GM23338 (cell line): ENCODE data around the gene CD3G. TPM values are rescaled to one million over a fixed set of nuclear protein-coding genes. Genes with fewer than 3 reads are reported as not detected.

ENCODE experiments used
- ATAC-seq: fragments of 200-7000 bp; cut with Tn5 transposase; 3 replicates; pipeline ENCODE4 v1.9.1; 2020
- DNase-seq: peaks from one replicate; pipeline ENCODE4 v3.0.0-alpha.2; 2015; ENCODE audit warnings: low spot score
- H2AFZ ChIP-seq: fragments of 200-600 bp; sonication (generic); 2 replicates; pipeline ENCODE4 v1.8.0; 2016; ENCODE audit warnings: antibody characterized with exemption, mild to moderate bottlenecking, moderate library complexity
- H3F3A ChIP-seq: fragments of 200-600 bp; sonication (generic); replicated peaks from 2 replicates; pipeline ENCODE4 v1.8.0; 2017; ENCODE audit warnings: antibody characterized with exemption, mixed run types, low read depth
- H3K27ac ChIP-seq: fragments of 200-600 bp; sonication (generic); 2 replicates; pipeline ENCODE4 v1.6.1; 2016; ENCODE audit warnings: low read depth
- H3K27me3 ChIP-seq: fragments of 200-600 bp; sonication (generic); 2 replicates; pipeline ENCODE4 v1.8.0; 2016; ENCODE audit warnings: mild to moderate bottlenecking, mixed run types, moderate library complexity; ENCODE audit not compliant: insufficient read depth
- H3K36me3 ChIP-seq: fragments of 200-600 bp; sonication (generic); 2 replicates; pipeline ENCODE4 v1.8.0; 2016; ENCODE audit warnings: mild to moderate bottlenecking; ENCODE audit not compliant: insufficient read depth
- H3K4me1 ChIP-seq: fragments of 200-600 bp; sonication (generic); 2 replicates; pipeline ENCODE4 v1.8.0; 2016; ENCODE audit warnings: mild to moderate bottlenecking, moderate library complexity; ENCODE audit not compliant: insufficient read depth
- H3K4me2 ChIP-seq: fragments of 200-600 bp; sonication (generic); 2 replicates; pipeline ENCODE4 v1.7.1; 2017; ENCODE audit warnings: mixed run types
- H3K4me3 ChIP-seq: fragments of 200-600 bp; sonication (generic); 2 replicates; pipeline ENCODE4 v1.6.1; 2016; ENCODE audit warnings: mixed run types
- H3K79me2 ChIP-seq: fragments of 200-600 bp; sonication (generic); replicated peaks from 2 replicates; pipeline ENCODE4 v1.8.0; 2017; ENCODE audit warnings: mild to moderate bottlenecking; ENCODE audit not compliant: insufficient read depth
- H3K9me2 ChIP-seq: fragments of 200-600 bp; sonication (generic); 2 replicates; pipeline ENCODE4 v1.8.0; 2017; ENCODE audit not compliant: insufficient read depth
- H4K20me1 ChIP-seq: fragments of 200-600 bp; sonication (generic); replicated peaks from 2 replicates; pipeline ENCODE4 v1.8.0; 2017; ENCODE audit warnings: mild to moderate bottlenecking; ENCODE audit not compliant: insufficient read depth
- H3K27ac Mint-ChIP-seq: 2 replicates; pipeline ENCODE4 v1.8.0; 2020; ENCODE audit warnings: inconsistent platforms, mild to moderate bottlenecking, moderate library complexity, mixed read lengths
- H3K27me3 Mint-ChIP-seq: 3 replicates; pipeline ENCODE4 v1.8.0; 2022; ENCODE audit warnings: low read depth, mild to moderate bottlenecking, moderate library complexity, mixed read lengths, inconsistent platforms; ENCODE audit not compliant: insufficient read depth, poor library complexity
- H3K36me3 Mint-ChIP-seq: 3 replicates; pipeline ENCODE4 v1.8.0; 2021; ENCODE audit warnings: low read depth, mild to moderate bottlenecking, inconsistent platforms, moderate library complexity, mixed read lengths
- H3K4me1 Mint-ChIP-seq: 3 replicates; pipeline ENCODE4 v1.8.0; 2020; ENCODE audit warnings: mild to moderate bottlenecking, inconsistent platforms, mixed read lengths
- H3K4me3 Mint-ChIP-seq: 3 replicates; pipeline ENCODE4 v1.8.0; 2021; ENCODE audit warnings: moderate library complexity, mild to moderate bottlenecking, inconsistent platforms, mixed read lengths
- H3K9me3 Mint-ChIP-seq: 3 replicates; pipeline ENCODE4 v1.8.0; 2020; ENCODE audit warnings: moderate library complexity, mild to moderate bottlenecking, inconsistent platforms, mixed read lengths
- CREB1 ChIP-seq: fragments of 250-450 bp; sonication (Bioruptor Pico); IDR thresholded peaks from 2 replicates; pipeline ENCODE4 v1.5.0; 2020; ENCODE audit warnings: low read depth, mild to moderate bottlenecking, moderate library complexity
- EZH2 ChIP-seq: fragments of 200-600 bp; sonication (generic); IDR thresholded peaks from one replicate; pipeline ENCODE4 v1.8.0; 2017; ENCODE audit warnings: antibody characterized with exemption, mild to moderate bottlenecking, low read depth; ENCODE audit not compliant: unreplicated experiment
- EZH2phosphoT487 ChIP-seq: fragments of 200-600 bp; sonication (generic); IDR thresholded peaks from one replicate; pipeline ENCODE4 v1.8.1; 2018; ENCODE audit warnings: antibody characterized with exemption; ENCODE audit not compliant: unreplicated experiment
- NANOG ChIP-seq: IDR thresholded peaks from 2 replicates; pipeline ENCODE4 v1.6.1; 2016; ENCODE audit warnings: antibody characterized with exemption, borderline replicate concordance
- STAT1 ChIP-seq: IDR thresholded peaks from one replicate; pipeline ENCODE4 v1.6.1; 2016; ENCODE audit warnings: antibody characterized with exemption; ENCODE audit not compliant: unreplicated experiment
- ZNF114 ChIP-seq: fragments of 250-450 bp; sonication (Bioruptor Pico); IDR thresholded peaks from 2 replicates; pipeline ENCODE4 v1.5.0; 2020; ENCODE audit warnings: mild to moderate bottlenecking, moderate library complexity
- ZNF331 ChIP-seq: fragments of 250-450 bp; sonication (Bioruptor Pico); IDR thresholded peaks from 2 replicates; pipeline ENCODE4 v1.5.0; 2020; ENCODE audit warnings: low read depth, mild to moderate bottlenecking, moderate library complexity
- polyA plus RNA-seq: library from polyadenylated mRNA; unstranded; fragments of >200 nt; fragmentation: Nextera tagmentation; extraction: Ambion mirVana; gene quantifications from 2 replicates; pipeline ENCODE4 v1.2.1, GENCODE V29; 2016
- total RNA-seq: library from RNA; depleted of rRNA; stranded (reverse); fragments of >200 nt; shearing (Covaris generic); gene quantifications from 2 replicates; pipeline ENCODE4 v1.2.3, GENCODE V29; 2014
- TF ChIP-seq, protein P1 (sequence below): IDR thresholded peaks from 2 replicates; pipeline ENCODE4 v1.6.1; 2016; ENCODE audit warnings: antibody characterized with exemption
- TF ChIP-seq, protein P2 (sequence below): fragments of 250-450 bp; sonication (Bioruptor Pico); IDR thresholded peaks from 2 replicates; pipeline ENCODE4 v1.5.0; 2020; ENCODE audit warnings: mild to moderate bottlenecking, moderate library complexity
- TF ChIP-seq, protein P3 (sequence below): IDR thresholded peaks from one replicate; pipeline ENCODE4 v1.6.1; 2018; ENCODE audit warnings: antibody characterized with exemption; ENCODE audit not compliant: unreplicated experiment

CD3G gene
- total and polyA plus RNA-seq, 2 experiments from 2014 or later, result not detected

DNA sequence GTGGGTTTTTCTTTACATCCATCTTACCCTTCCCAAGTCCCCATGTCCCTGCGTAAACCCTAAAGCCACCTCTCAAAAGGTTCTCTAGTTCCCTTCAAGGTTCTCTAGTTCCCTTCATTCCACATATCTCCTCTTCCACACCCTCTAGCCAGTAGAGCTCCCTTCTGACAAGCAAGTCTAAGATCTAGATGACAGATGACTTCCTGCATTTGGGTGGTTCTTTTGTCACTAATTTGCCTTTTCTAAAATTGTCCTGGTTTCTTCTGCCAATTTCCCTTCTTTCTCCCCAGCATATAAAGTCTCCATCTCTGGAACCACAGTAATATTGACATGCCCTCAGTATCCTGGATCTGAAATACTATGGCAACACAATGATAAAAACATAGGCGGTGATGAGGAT, 31.8 kb upstream of the CD3G start:
- ATAC-seq (no peak), DNase-seq (no peak)
- H3K27ac ChIP-seq, result no peak overlapping the region
- peaks cover 23% of the 10 kb centered on the region for H3K4me1 ChIP-seq
- peaks cover 9% of the 10 kb centered on the region for H3F3A ChIP-seq
- no peaks in the 10 kb centered on the region for H3K36me3 ChIP-seq
- no peak overlapping the region for H3K4me2 ChIP-seq
- Mint-ChIP-seq H3K36me3 (no peaks in the 10 kb centered on the region), H3K9me3 (no peaks in the 10 kb centered on the region), H3K4me1 (peaks cover 23% of the 10 kb centered on the region), H3K4me3 (no peak overlapping the region), H3K27me3 (peaks cover 7% of the 10 kb centered on the region), H3K27ac (no peak overlapping the region)
- no peak overlapping the region for H3K4me3 ChIP-seq
- peaks cover 20% of the 10 kb centered on the region; the same call in 1 of the 2 replicates for H3K27me3 ChIP-seq
- H3K9me2 ChIP-seq, result no peaks in the 10 kb centered on the region
- TF ChIP-seq NANOG (no peak), STAT1 (no peak), CREB1 (CRISPR knock-in tag) (no peak), ZNF331 (no peak), EZH2phosphoT487 (no peak), EZH2 (no peak)
- TF ChIP-seq, protein P1, sequence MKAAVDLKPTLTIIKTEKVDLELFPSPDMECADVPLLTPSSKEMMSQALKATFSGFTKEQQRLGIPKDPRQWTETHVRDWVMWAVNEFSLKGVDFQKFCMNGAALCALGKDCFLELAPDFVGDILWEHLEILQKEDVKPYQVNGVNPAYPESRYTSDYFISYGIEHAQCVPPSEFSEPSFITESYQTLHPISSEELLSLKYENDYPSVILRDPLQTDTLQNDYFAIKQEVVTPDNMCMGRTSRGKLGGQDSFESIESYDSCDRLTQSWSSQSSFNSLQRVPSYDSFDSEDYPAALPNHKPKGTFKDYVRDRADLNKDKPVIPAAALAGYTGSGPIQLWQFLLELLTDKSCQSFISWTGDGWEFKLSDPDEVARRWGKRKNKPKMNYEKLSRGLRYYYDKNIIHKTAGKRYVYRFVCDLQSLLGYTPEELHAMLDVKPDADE, result no peak
- no peak overlapping the region for H2AFZ ChIP-seq
- H4K20me1 ChIP-seq, result no peaks in the 10 kb centered on the region
- H3K79me2 ChIP-seq, result no peaks in the 10 kb centered on the region

DNA sequence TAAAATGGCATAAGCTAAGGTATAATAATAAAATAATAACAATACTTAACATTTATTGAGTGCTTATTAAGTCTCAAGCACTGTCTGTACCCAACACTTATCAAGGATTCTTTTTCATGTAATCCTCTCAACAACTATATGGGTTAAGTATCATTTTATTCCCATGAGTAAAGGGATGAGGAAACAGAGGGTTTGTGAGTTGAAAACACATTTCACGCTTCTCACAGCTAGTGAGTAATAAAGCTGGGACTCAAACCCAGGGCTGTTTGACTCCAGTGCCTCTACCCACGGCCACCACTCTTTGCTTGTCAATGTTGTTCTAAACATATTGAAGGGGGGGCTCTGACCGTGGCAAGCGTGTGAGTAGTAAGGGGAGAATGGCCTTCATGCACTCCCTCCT, 30.9 kb upstream of the CD3G start:
- peaks cover 23% of the 10 kb centered on the region for H3K4me1 ChIP-seq
- H3F3A ChIP-seq, result peaks cover 9% of the 10 kb centered on the region
- Mint-ChIP-seq H3K36me3 (no peaks in the 10 kb centered on the region), H3K27ac (no peak overlapping the region), H3K27me3 (peaks cover 7% of the 10 kb centered on the region), H3K4me3 (no peak overlapping the region), H3K9me3 (no peaks in the 10 kb centered on the region), H3K4me1 (peaks cover 23% of the 10 kb centered on the region)
- H3K27me3 ChIP-seq, result peaks cover 20% of the 10 kb centered on the region; the same call in 1 of the 2 replicates
- H3K36me3 ChIP-seq, result no peaks in the 10 kb centered on the region
- H3K27ac ChIP-seq, result no peak overlapping the region
- DNase-seq (no peak), ATAC-seq (no peak)
- H2AFZ ChIP-seq, result no peak overlapping the region
- H4K20me1 ChIP-seq, result no peaks in the 10 kb centered on the region
- H3K4me2 ChIP-seq, result no peak overlapping the region
- H3K4me3 ChIP-seq, result no peak overlapping the region
- no peaks in the 10 kb centered on the region for H3K9me2 ChIP-seq
- no peaks in the 10 kb centered on the region for H3K79me2 ChIP-seq
- TF ChIP-seq ZNF114 (CRISPR knock-in tag) (no peak), STAT1 (no peak)
- TF ChIP-seq, protein P2, sequence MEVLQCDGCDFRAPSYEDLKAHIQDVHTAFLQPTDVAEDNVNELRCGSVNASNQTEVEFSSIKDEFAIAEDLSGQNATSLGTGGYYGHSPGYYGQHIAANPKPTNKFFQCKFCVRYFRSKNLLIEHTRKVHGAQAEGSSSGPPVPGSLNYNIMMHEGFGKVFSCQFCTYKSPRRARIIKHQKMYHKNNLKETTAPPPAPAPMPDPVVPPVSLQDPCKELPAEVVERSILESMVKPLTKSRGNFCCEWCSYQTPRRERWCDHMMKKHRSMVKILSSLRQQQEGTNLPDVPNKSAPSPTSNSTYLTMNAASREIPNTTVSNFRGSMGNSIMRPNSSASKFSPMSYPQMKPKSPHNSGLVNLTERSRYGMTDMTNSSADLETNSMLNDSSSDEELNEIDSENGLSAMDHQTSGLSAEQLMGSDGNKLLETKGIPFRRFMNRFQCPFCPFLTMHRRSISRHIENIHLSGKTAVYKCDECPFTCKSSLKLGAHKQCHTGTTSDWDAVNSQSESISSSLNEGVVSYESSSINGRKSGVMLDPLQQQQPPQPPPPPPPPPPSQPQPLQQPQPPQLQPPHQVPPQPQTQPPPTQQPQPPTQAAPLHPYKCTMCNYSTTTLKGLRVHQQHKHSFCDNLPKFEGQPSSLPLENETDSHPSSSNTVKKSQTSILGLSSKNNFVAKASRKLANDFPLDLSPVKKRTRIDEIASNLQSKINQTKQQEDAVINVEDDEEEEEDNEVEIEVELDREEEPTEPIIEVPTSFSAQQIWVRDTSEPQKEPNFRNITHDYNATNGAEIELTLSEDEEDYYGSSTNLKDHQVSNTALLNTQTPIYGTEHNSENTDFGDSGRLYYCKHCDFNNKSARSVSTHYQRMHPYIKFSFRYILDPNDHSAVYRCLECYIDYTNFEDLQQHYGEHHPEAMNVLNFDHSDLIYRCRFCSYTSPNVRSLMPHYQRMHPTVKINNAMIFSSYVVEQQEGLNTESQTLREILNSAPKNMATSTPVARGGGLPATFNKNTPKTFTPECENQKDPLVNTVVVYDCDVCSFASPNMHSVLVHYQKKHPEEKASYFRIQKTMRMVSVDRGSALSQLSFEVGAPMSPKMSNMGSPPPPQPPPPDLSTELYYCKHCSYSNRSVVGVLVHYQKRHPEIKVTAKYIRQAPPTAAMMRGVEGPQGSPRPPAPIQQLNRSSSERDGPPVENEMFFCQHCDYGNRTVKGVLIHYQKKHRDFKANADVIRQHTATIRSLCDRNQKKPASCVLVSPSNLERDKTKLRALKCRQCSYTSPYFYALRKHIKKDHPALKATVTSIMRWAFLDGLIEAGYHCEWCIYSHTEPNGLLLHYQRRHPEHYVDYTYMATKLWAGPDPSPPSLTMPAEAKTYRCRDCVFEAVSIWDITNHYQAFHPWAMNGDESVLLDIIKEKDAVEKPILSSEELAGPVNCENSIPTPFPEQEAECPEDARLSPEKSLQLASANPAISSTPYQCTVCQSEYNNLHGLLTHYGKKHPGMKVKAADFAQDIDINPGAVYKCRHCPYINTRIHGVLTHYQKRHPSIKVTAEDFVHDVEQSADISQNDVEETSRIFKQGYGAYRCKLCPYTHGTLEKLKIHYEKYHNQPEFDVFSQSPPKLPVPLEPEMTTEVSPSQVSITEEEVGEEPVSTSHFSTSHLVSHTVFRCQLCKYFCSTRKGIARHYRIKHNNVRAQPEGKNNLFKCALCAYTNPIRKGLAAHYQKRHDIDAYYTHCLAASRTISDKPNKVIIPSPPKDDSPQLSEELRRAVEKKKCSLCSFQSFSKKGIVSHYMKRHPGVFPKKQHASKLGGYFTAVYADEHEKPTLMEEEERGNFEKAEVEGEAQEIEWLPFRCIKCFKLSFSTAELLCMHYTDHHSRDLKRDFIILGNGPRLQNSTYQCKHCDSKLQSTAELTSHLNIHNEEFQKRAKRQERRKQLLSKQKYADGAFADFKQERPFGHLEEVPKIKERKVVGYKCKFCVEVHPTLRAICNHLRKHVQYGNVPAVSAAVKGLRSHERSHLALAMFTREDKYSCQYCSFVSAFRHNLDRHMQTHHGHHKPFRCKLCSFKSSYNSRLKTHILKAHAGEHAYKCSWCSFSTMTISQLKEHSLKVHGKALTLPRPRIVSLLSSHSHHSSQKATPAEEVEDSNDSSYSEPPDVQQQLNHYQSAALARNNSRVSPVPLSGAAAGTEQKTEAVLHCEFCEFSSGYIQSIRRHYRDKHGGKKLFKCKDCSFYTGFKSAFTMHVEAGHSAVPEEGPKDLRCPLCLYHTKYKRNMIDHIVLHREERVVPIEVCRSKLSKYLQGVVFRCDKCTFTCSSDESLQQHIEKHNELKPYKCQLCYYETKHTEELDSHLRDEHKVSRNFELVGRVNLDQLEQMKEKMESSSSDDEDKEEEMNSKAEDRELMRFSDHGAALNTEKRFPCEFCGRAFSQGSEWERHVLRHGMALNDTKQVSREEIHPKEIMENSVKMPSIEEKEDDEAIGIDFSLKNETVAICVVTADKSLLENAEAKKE (CRISPR knock-in tag), result no peak
- TF ChIP-seq, protein P3, sequence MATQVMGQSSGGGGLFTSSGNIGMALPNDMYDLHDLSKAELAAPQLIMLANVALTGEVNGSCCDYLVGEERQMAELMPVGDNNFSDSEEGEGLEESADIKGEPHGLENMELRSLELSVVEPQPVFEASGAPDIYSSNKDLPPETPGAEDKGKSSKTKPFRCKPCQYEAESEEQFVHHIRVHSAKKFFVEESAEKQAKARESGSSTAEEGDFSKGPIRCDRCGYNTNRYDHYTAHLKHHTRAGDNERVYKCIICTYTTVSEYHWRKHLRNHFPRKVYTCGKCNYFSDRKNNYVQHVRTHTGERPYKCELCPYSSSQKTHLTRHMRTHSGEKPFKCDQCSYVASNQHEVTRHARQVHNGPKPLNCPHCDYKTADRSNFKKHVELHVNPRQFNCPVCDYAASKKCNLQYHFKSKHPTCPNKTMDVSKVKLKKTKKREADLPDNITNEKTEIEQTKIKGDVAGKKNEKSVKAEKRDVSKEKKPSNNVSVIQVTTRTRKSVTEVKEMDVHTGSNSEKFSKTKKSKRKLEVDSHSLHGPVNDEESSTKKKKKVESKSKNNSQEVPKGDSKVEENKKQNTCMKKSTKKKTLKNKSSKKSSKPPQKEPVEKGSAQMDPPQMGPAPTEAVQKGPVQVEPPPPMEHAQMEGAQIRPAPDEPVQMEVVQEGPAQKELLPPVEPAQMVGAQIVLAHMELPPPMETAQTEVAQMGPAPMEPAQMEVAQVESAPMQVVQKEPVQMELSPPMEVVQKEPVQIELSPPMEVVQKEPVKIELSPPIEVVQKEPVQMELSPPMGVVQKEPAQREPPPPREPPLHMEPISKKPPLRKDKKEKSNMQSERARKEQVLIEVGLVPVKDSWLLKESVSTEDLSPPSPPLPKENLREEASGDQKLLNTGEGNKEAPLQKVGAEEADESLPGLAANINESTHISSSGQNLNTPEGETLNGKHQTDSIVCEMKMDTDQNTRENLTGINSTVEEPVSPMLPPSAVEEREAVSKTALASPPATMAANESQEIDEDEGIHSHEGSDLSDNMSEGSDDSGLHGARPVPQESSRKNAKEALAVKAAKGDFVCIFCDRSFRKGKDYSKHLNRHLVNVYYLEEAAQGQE, result no peak
